Osteocyte (in vitro differentiated cells): Measurements from ENCODE around the gene ZNF12. TPM values are rescaled to one million over a fixed set of nuclear protein-coding genes. Genes with fewer than 3 reads are reported as not detected.
"Not testable (repeated sequence)": the region's sequence is repeated elsewhere in the genome, so short reads cannot be mapped to it uniquely, and the experiment has no call there.

Source experiments
- DNase-seq: peaks from one replicate; pipeline ENCODE4 v3.0.0; 2021; ENCODE audit warnings: mixed read lengths; ENCODE audit not compliant: unreplicated experiment; ENCODE audit errors: extremely low spot score
- H3K27ac Mint-ChIP-seq: one replicate; pipeline ENCODE4 v1.8.0; 2021; ENCODE audit warnings: mild to moderate bottlenecking, mixed read lengths; ENCODE audit not compliant: unreplicated experiment
- H3K27me3 Mint-ChIP-seq: one replicate; pipeline ENCODE4 v1.8.0; 2021; ENCODE audit warnings: mixed read lengths; ENCODE audit not compliant: unreplicated experiment
- H3K36me3 Mint-ChIP-seq: one replicate; pipeline ENCODE4 v1.8.0; 2021; ENCODE audit warnings: mixed read lengths; ENCODE audit not compliant: unreplicated experiment
- H3K4me1 Mint-ChIP-seq: one replicate; pipeline ENCODE4 v1.8.0; 2021; ENCODE audit warnings: mixed read lengths; ENCODE audit not compliant: unreplicated experiment
- H3K4me3 Mint-ChIP-seq: one replicate; pipeline ENCODE4 v1.8.0; 2021; ENCODE audit warnings: mild to moderate bottlenecking, moderate library complexity, mixed read lengths; ENCODE audit not compliant: unreplicated experiment
- H3K9me3 Mint-ChIP-seq: one replicate; pipeline ENCODE4 v1.8.0; 2021; ENCODE audit warnings: mixed read lengths; ENCODE audit not compliant: unreplicated experiment
- CTCF ChIP-seq: fragments of 200-600 bp; sonication (generic); IDR thresholded peaks from 2 replicates; pipeline ENCODE4 v1.5.0; 2021; ENCODE audit warnings: antibody characterized with exemption, mild to moderate bottlenecking, moderate library complexity
- long read RNA-seq: library from polyadenylated mRNA; unstranded; transcript quantifications from one replicate; pipeline ENCODE4 v2.0.0, GENCODE V29; 2021
- total RNA-seq: library from RNA; stranded (reverse); gene quantifications from 2 replicates; pipeline ENCODE4 v1.2.1, GENCODE V29; 2021

The ZNF12 gene
- total RNA-seq = 23.2 and 25.0 TPM in 2 replicates
- long read RNA-seq, full-length matches to known transcripts = 2 of 12 reads
- long read RNA-seq, partial matches to known transcripts = 5 of 12 reads
- long read RNA-seq, other reads (novel, unspliced or antisense) = 5 of 12 reads

- H3K4me1 Mint-ChIP-seq = peaks cover 27% of the 10 kb centered on the region
- peak within 1 kb of the TSS; percentile 87 for H3K4me3 Mint-ChIP-seq
- peaks cover 28% of the 10 kb centered on the region for H3K36me3 Mint-ChIP-seq
- H3K9me3 Mint-ChIP-seq = peaks cover 24% of the 10 kb centered on the region
- TF ChIP-seq CTCF = no peak
- H3K27me3 Mint-ChIP-seq = no peaks in the 10 kb centered on the region
- peak within 1 kb of the TSS; percentile 94 for H3K27ac Mint-ChIP-seq
- peak; percentile 98 for DNase-seq
Measured at GRCh38 chr7:6706666-6707407, at the start of gene ZNF12. TSS of gene ZNF12 (minus strand) at chr7:6706947. CDS start at chr7:6705173, 1,774 bp downstream.

DNA sequence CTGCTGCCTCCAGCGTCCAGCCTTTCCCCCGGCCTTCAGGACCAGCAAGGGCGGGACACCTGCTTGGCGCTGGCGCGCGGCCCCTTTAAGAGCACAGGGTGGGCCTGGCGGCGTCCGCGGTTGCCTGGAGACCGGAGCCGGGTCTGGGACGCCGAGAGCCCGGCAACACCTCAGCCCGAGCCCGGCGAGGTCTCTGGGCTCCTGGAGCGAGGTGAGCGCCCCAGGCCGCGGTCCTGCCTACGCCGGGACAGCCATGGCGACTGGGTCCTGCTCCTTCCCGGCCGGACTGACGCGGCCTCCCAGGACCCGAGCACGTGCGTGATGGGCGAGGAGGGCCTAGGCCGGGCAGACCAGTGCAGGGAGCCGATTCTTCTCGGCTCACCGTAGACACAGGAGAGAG lies 47.2 kb upstream of the ZNF12 start, which contains the start of gene RSPH10B2:
Gene RSPH10B2, plus strand, starts transcription at position 140 of the 400 bp plus-strand sequence. CDS start 3,575 bp downstream, outside the sequence.
- not testable (repeated sequence) for H3K27me3 Mint-ChIP-seq, DNase-seq, H3K9me3 Mint-ChIP-seq, H3K4me3 Mint-ChIP-seq, H3K4me1 Mint-ChIP-seq, H3K36me3 Mint-ChIP-seq, H3K27ac Mint-ChIP-seq

DNA sequence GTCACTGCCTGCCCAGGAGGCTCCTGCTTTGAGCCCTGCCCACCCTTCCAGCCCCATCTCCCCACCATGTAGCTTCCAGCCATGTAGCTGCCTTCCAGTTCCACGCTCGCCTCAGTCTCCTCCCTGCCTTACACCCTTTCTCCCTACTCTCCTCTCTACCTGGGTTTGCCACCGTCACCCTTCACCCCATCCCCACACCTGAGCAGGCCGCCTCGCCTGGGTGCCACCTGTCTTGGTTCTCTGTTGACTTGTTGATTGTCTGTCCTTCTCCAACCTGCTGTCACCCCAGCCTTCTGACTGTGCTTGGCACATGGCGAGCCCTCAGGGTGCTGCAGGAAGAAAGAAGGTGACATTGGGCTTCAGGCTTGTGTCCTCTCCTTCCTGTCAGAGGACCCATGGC lies 43.4 kb upstream of the ZNF12 start:
- not testable (repeated sequence) for H3K4me3 Mint-ChIP-seq, DNase-seq, H3K4me1 Mint-ChIP-seq, H3K27me3 Mint-ChIP-seq, H3K27ac Mint-ChIP-seq, H3K36me3 Mint-ChIP-seq, H3K9me3 Mint-ChIP-seq

DNA sequence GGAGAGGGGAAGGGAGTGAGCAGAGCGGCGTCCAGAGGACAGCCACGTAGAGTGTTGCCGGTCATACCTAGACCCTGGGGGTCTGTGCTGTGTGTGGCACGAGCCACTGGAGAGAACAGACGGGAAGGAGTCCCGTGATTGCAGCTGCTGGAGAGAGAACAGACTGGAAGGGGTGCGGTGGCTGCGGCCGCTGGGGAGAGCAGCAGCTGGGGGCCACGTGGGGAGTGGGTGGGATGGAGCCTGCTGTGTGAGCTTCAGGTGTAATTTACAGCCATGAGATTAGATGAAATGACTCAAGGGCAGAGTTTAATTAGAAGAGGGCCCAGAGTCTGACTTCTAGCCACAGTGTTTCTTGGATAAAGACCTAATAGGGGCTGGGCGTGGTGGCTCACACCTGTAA lies 42.6 kb upstream of the ZNF12 start:
- not testable (repeated sequence) for H3K4me3 Mint-ChIP-seq, H3K27me3 Mint-ChIP-seq, H3K27ac Mint-ChIP-seq, H3K4me1 Mint-ChIP-seq, H3K36me3 Mint-ChIP-seq, H3K9me3 Mint-ChIP-seq, DNase-seq

DNA sequence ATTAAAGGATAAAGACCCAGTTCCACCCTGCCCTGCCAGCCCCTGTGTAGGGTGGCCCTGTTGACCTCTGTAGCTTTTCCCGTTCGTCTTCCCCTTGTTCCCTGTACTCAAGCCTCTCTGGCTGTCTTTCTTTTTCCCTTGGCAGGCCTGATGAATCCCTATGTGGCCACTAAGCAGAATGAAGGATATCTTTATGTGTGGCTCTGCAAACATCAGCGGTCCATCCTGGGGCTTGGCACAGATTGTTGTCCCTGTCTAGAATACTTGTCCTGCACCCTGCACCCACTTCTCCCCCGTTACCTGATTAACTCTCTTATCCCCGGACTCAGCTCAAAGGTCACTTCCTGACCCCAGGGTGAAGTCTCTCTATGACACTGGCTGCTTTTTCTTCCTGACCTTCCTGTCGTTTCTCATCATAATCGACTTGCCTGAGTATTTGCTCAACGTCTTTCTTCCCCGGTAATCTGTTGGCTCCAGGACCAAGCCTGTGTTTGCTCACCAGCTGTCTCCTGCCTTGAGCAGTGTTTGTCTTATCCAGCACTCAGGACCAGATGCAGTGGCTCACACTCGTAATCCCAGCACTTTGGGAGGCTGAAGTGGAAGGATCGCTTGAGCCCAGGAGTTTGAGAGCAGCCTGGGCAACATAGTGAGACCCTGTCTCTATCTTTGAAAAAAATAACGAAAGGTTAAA lies 37.8 kb upstream of the ZNF12 start:
- not testable (repeated sequence) for H3K27me3 Mint-ChIP-seq, H3K4me3 Mint-ChIP-seq, H3K9me3 Mint-ChIP-seq, H3K27ac Mint-ChIP-seq, H3K4me1 Mint-ChIP-seq, DNase-seq
- peaks cover 16% of the 10 kb centered on the region for H3K36me3 Mint-ChIP-seq

DNA sequence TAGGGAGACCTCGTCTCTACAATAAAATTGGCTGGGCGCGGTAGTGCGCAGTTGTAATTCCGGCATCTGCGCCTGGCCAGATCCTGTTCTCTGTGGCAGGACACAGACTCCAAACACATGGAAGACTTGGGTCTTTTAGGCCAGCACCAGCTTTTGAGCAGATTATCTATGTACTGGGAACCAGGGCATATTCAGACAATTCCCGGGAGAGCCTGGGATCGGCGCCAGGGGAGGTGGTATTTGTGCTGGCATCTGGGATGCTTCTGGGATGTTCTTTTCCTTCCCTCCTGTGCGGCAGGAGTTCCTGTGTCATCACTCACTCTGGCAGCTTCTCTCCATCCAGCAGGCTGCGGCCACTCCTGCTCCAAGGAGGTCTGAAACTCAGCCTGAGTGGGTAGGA lies 31.7 kb upstream of the ZNF12 start:
- H3K4me3 Mint-ChIP-seq, H3K9me3 Mint-ChIP-seq, H3K27me3 Mint-ChIP-seq, H3K27ac Mint-ChIP-seq, DNase-seq, H3K4me1 Mint-ChIP-seq: not testable (repeated sequence)
- peaks cover 42% of the 10 kb centered on the region for H3K36me3 Mint-ChIP-seq

GRCh38 chr7:6730343-6730633 lies 23.5 kb upstream of the ZNF12 start:
- H3K27me3 Mint-ChIP-seq = no peaks in the 10 kb centered on the region
- no peak for TF ChIP-seq CTCF
- H3K36me3 Mint-ChIP-seq = peaks cover 24% of the 10 kb centered on the region
- H3K4me3 Mint-ChIP-seq = peak overlapping the region; percentile 87
- H3K9me3 Mint-ChIP-seq = no peaks in the 10 kb centered on the region
- no peak for DNase-seq
- peak overlapping the region; percentile 92 for H3K27ac Mint-ChIP-seq
- peaks cover 19% of the 10 kb centered on the region for H3K4me1 Mint-ChIP-seq
